ENCODE results near the gene IL18R1.
"Not testable (repeated sequence)": the region's sequence is repeated elsewhere in the genome, so short reads cannot be mapped to it uniquely, and the experiment has no call there.

IL18R1 gene, protein sequence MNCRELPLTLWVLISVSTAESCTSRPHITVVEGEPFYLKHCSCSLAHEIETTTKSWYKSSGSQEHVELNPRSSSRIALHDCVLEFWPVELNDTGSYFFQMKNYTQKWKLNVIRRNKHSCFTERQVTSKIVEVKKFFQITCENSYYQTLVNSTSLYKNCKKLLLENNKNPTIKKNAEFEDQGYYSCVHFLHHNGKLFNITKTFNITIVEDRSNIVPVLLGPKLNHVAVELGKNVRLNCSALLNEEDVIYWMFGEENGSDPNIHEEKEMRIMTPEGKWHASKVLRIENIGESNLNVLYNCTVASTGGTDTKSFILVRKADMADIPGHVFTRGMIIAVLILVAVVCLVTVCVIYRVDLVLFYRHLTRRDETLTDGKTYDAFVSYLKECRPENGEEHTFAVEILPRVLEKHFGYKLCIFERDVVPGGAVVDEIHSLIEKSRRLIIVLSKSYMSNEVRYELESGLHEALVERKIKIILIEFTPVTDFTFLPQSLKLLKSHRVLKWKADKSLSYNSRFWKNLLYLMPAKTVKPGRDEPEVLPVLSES

GRCh38 chr2:102355526-102356380 is at the start of gene IL18R1:
Gene IL18R1 (plus strand): TSS chr2:102355796. CDS start chr2:102362661, 6,865 bp downstream.
- DNase-seq (ENCODE audit: low spot score): peak; percentile 86

DNA sequence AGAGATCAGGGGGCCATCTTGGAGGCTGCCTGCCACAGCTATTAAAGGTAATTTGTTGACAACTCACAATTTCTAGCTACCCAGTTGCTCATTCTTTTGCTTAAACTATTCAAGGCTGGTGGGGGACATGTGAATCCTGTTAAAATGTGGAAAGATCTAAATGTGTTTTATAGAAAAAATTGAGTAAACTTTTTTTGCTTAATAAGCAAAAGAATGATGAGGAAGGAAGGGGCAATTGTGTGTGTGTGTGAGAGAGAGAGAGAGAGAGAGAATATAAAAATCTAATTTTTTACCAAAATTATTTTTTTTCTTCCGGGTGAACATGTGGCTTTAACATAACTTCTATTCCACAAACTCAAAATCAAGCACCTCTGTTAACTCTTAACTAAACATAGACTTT is 49.5 kb upstream of the IL18R1 start:
- DNase-seq (ENCODE audit: low spot score): no peak

DNA sequence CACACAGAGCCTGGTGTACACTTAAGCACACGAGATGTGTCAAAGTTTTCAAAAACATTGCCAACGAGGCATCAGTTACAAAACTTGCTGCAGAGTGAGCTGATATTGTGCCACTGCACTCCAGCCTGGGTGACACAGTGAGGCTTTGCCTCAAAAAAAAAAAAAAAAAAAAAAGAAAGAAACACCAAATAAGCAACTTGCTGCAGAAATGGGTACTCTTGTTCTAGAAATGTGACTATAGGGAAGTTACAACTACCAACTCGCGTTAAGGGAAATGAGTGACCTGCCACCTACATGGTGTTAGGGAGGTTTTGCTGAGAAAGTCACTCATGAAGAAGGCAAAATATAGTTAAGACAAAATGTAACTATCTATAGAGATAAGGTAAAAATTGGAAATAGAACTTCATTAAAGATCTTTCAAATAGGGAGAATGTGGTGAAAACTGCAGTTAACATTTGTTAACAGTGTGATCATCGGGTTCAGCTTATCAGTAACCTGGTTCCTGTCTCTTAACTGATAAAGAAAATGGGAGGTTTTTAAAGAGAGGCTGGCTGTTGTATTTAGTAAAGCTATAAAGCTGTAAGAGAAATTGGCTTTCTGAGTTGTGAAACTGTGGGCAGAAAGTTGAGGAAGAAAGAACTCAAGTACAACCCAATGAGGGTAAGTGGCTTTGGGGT is 44.5 kb upstream of the IL18R1 start, which contains the start of gene IL1RL1:
Gene IL1RL1, plus strand, starts transcription at position 600 of the 677 bp plus-strand sequence. CDS start 26,702 bp downstream, outside the sequence.
- DNase-seq (ENCODE audit: low spot score): no peak

- DNase-seq (ENCODE audit: low spot score): no peak
Measured at GRCh38 chr2:102313025-102313424, 42.6 kb upstream of the IL18R1 start.

- no peak for DNase-seq (ENCODE audit: low spot score)
Measured at GRCh38 chr2:102313471-102313870, 42.1 kb upstream of the IL18R1 start.

- no peak for DNase-seq (ENCODE audit: low spot score)
Measured at GRCh38 chr2:102313950-102314349, 41.6 kb upstream of the IL18R1 start.

- DNase-seq (ENCODE audit: low spot score): no peak
Measured at GRCh38 chr2:102315921-102316320, 39.7 kb upstream of the IL18R1 start.

- DNase-seq (ENCODE audit: low spot score): no peak
Measured at GRCh38 chr2:102317715-102318114, 37.9 kb upstream of the IL18R1 start.

GRCh38 chr2:102318437-102318836 is 37.2 kb upstream of the IL18R1 start:
- no peak for DNase-seq (ENCODE audit: low spot score)

DNA sequence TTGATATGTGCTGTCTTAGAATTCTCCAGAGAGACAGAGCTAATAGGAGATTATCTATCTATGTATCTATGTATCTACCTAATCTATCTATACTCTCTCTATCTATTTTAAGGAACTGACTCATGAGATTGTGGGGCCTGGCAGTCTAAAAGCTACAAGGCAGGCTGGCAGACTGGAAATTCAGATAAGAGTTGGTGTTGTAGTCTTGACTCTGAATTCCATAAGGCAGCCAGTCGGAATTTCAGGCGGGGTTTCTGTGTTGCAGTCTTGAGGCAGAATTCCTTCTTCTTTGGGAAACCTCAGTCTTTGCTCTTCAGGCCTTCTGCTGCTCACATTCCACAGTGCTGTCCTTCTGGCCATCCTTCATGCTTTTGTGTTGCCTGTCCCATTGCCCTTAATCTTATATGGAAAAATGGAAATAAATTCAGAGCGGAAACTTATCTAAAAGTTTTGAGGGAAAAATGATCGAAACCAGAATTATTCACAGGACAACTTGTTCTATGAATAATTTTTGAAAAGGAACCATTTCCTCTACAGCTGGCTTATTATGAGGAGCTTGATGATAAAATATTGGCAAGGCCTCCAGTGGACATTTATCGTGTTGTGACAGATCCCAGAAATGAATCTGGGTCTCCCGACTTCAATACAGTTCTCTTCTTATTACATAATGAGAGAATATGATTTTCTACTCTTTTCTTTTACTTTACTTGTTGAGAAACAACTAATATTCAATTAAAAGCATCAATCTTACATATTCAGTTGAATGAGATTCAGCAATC is 33.5 kb upstream of the IL18R1 start:
- DNase-seq (ENCODE audit: low spot score): no peak

DNA sequence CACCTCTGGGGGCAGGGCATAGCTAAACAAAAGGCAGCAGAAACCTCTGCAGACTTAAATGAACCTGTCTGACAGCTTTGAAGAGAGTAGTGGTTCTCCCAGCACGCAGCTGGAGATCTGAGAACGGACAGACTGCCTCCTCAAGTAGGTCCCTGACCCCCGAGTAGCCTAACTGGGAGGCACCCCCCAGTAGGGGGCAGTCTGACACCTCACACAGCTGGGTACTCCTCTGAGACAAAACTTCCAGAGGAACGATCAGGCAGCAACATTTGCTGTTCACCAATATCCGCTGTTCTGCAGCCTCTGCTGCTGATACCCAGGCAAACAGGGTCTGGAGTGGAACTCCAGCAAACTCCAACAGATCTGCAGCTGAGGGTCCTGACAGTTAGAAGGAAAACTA is 30.7 kb upstream of the IL18R1 start:
- not testable (repeated sequence) for DNase-seq (ENCODE audit: low spot score)

DNA sequence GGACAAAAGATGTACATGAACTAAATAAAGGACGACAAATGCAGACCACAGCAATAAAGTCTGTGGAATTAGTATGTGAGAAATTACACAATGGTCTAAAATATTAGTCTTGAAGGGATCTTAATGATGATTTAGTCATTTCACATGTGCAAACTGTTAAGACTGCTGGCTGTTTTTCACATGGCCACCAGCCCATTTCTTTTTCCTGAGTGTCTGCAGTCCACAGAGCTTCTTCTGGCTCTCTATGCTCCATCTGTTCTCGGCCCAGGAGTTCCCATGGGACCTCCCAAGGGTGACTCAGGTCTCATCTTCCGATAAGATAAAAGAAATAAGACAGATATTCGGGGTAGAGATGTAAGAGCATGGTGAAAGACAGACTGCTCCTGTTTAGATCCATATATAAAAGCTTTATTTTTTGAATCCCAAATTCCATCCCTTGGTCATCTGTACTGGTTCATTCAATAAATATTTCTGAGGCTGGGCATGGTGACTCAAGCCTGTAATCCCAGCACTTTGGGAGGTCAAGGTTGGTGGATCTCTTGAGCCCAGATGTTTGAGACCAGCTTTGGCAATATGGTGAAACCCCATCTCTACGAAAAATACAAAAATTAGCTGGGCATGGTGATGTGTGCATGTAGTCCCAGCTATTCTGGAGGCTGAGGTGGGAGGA is 24.1 kb upstream of the IL18R1 start:
- no peak for DNase-seq (ENCODE audit: low spot score)

DNA sequence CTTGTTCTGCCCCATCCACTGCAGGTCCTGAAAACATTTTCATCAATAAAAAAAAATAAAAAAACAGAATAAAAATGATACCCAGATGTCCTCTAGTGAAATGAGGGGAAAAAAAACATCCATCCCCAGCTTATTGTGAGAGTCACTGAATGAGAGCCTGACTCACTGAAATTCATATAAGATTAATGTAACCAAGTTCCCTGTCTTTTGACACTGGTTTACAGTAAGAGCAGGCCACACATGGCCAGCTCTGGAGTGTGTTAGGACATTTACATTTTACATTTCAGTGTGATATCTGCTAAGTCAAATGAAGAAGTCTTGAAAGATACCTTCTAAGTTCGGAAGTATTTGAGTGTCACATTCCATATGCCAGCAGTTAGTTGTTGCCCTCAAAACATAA is 21.1 kb upstream of the IL18R1 start:
- DNase-seq (ENCODE audit: low spot score): no peak

- no peak for DNase-seq (ENCODE audit: low spot score)
Measured at GRCh38 chr2:102335871-102336366, 19.7 kb upstream of the IL18R1 start.

- DNase-seq (ENCODE audit: low spot score): no peak
Measured at GRCh38 chr2:102336502-102336945, 19.1 kb upstream of the IL18R1 start.

GRCh38 chr2:102337012-102337411 is 18.6 kb upstream of the IL18R1 start:
- no peak for DNase-seq (ENCODE audit: low spot score)

DNA sequence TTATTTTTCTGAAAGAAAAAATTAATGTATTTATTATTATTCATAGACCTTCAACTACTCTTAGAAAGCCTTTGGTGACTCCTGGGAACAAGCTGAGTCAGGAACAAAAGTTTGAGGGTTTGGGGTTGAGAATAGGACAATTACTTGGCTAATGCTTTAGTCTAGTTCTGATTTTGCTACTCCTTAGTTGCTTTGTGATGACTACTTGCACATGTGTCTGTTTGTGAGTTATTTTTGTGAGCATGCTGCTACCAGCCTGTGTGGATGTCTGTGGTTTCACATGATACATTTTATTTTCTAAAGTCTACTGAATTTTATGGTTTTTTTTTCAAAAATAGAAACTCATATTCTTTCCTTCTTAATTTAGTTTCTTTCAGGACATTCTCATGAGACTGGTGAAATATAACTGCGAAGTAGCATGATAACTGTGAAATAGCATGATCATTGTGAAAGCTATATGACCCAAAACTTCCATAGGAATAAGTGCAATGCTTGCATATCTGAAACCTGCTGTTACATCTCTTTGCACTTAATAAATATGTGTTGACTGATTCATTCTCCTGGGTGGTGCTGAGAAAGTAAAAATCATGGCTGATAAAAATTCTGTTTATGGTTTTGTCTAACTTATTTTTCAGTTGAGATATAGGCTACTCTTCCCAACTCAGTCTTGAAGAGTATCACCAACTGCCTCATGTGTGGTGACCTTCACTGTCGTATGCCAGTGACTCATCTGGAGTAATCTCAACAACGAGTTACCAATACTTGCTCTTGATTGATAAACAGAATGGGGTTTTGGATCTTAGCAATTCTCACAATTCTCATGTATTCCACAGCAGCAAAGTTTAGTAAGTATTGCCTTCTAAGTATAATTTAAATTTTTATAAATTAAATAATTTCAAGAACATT is 17.9 kb upstream of the IL18R1 start:
- no peak for DNase-seq (ENCODE audit: low spot score)

- no peak for DNase-seq (ENCODE audit: low spot score)
Measured at GRCh38 chr2:102340778-102341177, 14.8 kb upstream of the IL18R1 start.

DNA sequence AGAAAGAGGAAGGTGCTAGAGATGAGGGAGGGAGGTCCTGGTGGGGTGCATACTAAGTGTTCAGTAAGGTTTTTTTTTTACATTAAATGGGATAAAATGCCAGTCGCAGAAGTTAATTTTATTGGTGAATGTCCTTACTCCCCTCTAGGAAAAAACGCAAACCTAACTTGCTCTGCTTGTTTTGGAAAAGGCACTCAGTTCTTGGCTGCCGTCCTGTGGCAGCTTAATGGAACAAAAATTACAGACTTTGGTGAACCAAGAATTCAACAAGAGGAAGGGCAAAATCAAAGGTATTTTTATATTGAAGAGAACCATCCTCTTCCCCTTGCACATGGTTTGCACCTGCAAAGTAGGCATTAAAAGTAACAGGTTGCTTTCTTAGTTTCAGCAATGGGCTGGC is 12.7 kb upstream of the IL18R1 start:
- no peak for DNase-seq (ENCODE audit: low spot score)

Data from D341Med (cell line).